DMS153 (cell line): ENCODE results near the gene AQP12B.
A peak's percentile ranks its signal among the peaks of the same experiment; 100 is the strongest.
"Not testable (repeated sequence)": the region's sequence is repeated elsewhere in the genome, so short reads cannot be mapped to it uniquely, and the experiment has no call there.

Experiments
- DNase-seq: peaks from one replicate; lab custom pipeline; 2025; lab: John Stamatoyannopoulos, UW

AQP12B gene, protein sequence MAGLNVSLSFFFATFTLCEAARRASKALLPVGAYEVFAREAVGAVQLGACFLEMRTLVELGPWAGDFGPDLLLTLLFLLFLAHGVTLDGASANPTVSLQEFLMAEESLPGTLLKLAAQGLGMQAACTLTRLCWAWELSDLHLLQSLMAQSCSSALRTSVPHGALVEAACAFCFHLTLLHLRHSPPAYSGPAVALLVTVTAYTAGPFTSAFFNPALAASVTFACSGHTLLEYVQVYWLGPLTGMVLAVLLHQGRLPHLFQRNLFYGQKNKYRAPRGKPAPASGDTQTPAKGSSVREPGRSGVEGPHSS

DNA sequence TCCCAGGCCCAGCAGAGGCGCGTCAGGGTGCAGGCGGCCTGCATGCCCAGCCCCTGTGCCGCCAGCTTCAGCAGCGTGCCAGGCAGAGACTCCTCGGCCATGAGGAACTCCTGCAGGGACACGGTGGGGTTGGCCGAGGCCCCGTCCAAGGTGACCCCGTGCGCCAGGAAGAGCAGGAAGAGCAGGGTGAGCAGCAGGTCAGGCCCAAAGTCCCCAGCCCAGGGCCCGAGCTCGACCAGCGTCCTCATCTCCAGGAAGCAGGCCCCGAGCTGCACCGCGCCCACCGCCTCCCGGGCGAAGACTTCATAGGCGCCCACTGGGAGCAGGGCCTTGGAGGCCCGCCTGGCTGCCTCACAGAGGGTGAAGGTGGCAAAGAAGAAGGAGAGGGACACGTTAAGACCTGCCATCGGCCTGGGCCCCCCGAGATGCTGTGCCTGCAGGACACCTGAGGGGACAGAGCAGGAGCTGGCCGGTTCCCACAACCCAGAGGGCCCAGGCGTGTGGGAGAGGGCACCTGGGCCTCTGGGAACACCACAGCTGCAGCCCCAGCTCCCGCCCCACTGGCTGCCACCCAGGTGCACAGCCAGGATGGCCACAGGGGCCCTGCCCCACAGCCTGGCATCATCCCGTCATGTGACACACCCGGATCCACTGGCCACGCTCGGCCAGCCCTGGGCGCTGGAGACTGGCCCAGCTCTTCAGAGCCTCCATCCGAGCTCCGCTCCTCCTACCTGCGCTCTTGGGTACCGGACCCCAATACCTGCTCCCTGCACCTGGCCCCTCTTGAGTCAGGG lies at the start of gene AQP12B:
AQP12B (minus strand) TSS at position 455 of the 794 bp plus-strand sequence; CDS start at position 407, 48 bp downstream.
- DNase-seq = not testable (repeated sequence)

DNA sequence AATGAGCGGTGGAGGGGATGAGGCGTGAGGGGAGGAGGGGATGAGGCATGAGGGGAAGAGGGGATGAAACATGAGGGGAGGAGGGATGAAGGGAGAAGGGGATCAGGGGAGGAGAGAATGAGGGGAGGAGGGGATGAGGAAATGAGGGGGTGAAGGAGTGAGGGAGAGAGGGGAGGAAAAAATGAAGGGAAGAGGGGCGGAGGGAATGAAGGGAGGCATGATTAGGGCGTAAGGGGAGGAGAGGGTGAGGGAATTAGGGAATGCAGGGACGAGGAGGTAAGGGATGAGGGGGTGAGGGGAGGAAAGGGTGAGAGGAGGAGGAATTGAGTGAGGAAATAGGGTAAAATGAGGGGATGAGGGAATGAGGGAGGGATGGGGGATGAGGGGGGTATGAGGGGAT lies 49.5 kb upstream of the AQP12B start:
- DNase-seq = no peak

DNA sequence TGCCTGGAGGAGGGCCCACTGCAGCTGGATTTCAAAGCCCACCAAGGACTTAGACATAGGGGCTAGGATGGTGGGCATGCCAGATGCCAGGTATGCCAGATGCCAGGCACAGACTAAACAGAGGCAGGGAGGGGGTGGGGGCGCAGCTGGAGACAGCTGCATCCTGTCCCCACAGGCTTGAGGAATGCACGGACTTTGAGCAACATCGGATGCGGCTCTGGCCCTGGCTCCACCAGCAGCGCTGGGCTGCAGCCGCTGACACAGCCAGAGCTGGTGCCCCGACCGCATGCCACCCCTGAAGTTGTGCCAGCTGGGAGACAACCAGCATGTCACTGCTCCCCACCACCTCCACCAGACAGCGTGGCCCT lies 48.5 kb upstream of the AQP12B start:
- DNase-seq = no peak

DNA sequence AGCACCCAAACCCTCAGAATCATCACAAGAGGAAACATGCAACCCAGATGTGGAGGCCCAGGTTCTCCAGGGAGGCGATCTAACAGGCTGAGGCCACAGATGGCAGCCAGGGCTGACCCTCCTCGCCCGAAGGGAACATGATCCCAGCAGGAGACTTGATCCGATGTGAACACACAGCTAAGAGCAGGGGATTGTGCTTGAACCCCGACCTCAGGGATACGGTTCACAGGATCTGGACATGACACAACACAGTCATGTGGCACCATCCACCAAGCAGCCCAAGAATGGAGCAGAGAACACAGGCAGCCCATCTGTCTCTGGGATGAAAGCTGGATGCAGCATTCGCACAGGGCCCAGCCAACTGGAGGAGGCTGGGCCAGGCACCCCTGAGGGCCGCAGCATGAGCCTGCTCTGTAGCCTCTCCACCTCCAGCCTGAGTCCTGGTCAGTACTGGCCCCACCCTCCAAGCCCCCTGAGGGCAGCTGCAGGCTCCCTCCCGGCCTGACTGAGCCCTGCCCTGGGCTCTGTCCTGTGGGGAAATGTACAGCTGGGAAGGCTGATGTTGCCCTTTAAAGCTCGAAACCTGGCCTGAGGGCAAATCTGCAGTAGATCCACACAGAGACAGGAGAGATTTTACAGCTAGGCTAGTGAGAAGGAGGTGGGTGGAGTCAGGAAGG lies 48.0 kb upstream of the AQP12B start:
- no peak for DNase-seq

DNA sequence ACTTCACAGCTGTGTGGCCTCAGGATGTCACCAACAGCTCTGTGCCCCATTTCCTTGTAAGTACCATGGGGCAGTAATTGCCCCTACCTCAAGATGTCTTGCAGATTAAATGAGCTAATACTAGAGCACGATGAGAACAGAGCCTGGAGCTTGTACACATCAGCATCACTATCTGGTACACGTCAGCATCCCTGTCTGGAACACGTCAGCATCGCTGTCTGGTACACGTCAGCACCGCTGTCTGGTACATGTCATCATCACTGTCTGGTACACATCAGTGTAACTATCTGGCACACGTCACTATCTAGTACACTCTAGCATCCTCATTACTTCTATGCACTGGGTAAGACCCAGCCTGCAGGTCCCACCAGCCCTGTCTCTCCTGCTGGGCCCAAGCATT lies 46.1 kb upstream of the AQP12B start:
- no peak for DNase-seq

DNA sequence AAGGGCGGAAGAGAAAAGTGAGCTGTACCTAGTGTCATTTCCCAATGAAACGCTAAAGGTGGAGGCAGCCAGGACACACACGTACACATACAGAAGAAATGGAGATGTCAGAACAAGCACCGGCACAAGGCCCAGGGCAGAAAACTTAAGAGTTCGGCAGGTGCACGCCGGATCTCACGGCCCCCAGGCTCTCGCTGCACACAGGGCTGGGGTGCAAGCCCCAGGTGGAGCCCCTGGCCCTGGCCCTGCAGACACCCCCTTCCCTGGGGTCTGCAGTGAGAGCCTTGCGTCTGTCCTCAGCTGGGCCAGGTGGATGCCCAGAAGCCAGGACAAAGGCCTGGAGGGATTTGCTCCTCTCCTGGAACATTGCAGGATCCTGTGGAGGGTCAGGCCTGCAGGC lies 45.7 kb upstream of the AQP12B start:
- no peak for DNase-seq

DNA sequence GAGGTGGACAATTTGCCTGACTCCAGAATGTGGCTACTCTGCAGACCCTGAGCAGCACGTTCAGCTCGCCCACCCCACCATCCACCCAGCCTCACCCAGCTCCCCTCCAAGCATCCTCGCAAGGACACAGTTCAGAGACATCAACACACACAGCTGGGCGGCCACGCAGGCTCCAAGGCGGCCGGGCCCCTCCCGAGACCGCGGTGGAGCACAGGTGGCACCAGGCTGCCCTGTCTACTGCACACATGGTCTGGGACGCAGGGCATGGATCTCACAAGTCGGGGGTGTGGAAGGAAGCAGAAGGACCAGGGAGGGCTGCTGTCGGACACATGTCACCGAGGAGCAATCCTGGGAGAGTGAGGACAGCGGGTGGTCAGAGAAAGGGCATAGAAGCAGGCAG lies 45.2 kb upstream of the AQP12B start:
- DNase-seq = no peak

DNA sequence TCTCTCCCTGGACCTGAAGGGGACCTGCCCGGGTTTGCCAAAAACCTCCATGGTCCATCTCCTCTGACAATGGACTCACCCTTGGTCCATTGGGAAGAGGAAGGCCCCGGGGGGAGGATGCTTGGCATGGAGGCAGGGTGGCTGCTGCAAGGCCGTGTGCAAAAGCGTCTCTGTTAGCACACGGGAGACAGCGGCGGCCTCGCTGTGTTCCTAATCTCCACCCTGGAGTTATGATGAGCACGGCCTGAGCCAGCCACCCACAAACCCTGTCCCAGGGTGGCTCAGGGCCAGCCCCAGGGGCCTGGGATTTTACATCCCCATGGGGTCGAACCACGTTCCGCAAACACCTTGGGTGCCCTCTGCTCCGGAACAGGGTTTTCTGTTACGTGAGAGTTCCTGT lies 44.8 kb upstream of the AQP12B start:
- no peak for DNase-seq

DNA sequence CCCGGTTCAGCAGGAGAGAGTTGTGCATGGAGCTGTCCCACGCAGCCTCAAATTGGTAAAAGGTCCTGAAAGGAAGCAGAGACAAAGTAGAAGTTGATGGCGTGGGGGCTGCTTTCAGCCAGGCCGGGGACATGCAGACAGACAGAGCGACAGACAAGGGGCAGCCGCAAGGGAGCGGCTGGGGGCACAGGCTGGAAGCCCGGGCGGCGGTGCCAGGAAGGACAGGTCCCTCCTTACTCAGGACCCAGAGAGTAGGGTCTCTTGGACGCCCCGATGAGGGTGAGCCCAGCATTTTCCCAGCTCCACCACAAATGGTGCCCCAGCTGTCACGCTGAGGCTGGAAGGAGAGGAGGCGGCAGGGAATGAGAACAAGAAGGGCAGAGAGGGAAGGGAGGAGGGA lies 44.2 kb upstream of the AQP12B start:
- no peak for DNase-seq

DNA sequence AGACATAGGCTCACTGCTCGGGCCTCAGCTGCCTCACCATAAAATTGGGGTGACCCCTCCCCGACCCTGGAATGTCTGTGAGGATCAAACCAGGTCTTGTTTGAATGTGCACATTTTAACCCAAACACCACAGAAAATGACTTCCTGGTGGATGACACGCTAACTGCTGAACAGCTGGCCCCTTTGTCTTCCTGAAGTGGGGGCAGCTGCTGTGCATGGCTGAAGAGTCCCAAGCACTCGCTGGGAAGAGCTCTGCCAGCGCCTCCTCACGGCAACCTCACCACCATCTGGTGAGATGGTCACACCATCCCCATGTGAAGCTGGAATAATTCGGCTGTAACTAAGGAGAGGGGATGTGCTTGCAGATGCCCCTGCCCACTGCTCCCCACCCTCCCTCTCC lies 43.0 kb upstream of the AQP12B start:
- DNase-seq = peak; percentile 25

DNA sequence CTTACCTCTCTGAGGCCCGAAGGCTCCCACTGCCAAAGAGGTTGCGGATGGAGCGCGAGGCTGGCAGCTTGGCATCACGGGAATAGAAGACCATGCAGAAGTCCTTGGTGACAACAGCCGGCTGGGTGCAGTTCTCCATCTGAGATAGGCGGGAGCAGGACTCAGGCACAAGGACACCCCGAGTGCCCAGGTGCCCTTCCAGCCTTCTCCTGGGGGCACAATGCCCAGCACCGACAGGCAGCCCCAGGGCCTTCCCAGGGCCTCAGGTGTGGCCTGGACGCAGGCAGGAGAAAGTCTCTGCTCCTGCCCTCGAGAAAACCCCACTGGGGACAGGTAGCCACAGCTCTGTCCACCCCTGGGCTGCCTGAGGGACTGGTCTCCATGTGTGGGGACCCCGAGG lies 42.6 kb upstream of the AQP12B start:
- DNase-seq = no peak

DNA sequence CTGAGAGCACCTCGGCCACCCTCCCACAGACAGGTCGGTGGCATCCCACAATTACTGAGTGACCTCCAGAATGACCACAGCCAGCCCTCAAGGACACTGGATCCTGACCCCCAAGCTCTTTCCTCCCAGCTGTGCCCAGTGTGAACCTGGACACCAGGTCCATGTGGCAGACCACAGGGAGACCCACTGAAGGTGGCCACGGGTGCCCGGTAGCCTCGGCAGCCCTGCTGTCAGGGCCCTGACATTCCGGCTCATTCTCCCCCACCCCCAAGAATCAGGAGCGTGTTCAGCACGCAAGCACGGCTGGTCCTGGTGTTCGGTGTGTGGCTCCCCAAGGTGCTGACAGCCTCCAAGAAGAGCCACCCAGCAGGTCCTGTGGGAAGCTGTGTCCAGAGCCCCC lies 41.7 kb upstream of the AQP12B start:
- no peak for DNase-seq

DNA sequence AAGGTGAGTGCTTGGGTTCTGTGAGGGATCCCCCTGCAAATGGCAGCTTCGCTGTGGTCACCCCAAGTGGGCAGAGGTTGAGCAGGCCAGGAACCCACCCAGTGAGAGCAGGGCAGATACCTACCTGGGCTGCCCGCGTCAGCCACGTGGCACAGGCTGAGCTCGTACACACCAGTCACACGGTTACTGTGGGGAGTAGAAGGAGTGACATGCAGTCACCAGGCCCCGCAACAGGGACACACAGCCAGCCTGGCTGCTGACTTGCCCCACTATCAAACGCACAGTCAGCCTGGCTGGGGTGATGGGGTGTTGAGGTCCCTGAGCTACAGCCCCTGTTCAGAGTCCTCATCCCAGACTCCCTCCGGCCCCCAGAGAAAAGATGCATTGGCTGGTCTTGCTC lies 41.2 kb upstream of the AQP12B start:
- DNase-seq = no peak

DNA sequence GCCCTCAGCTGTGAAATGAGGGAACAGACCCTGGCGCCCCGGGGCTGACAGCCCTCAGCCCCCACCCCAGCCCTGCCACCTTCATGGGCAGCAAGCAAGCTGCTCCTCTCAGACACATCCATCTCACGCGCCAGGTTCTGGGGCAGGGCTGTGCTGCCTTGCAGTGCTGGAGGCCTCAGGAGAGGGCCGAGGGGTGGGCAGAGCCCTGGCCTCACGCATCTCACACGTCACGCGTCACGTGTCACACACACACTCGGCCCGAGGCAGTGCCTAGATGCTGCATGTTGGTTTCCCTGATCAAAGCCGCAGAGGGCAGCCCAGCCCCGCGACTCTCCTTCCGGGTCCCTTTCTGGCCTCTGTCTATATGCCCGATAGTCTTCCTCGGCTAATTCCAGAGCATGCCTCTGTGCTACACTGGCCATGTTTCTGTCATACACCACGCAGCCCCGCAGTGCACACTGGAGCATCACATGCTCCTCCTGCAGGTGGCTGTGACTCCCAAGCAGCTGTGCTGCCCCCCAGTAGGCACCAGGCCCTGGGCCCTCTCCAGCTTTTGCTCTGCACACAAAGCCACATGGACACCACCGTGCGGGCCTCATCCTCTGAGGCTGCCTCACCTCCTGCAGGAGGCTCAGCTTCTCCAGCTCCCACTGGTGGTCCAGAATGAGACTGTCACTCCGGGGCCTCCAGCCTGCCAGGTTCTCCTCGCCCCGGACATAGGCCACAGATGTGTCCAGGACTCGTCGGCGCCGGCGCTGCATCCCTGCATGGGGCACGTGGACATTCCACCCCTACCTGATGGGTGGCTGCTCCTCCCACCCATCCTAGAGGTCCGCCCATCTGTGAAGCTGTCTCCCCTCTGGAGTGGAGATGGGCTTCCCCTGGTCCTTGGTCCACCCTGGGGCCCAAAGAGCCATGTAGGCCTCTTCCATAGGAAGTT lies 40.4 kb upstream of the AQP12B start:
- no peak for DNase-seq

DNA sequence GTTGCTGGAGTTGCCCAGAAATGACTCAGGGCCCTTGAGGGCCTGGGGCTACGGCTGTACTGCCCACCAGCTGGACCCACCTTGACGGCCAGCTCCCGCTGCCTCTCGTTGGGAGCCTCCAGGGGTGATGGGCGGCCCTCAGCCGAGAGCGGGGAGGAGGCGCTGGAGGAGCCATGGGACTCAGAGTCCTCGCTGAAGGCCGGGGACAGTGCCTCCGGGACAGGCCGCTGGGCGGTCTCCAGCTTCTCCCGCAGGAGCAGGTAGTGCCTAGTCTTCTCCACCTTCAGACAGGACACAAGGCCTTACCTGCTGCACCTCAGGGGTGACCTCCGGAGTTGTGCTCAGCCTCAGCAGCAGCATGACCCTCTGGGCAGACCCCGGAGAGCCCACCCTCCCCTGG lies 39.7 kb upstream of the AQP12B start:
- DNase-seq = no peak

DNA sequence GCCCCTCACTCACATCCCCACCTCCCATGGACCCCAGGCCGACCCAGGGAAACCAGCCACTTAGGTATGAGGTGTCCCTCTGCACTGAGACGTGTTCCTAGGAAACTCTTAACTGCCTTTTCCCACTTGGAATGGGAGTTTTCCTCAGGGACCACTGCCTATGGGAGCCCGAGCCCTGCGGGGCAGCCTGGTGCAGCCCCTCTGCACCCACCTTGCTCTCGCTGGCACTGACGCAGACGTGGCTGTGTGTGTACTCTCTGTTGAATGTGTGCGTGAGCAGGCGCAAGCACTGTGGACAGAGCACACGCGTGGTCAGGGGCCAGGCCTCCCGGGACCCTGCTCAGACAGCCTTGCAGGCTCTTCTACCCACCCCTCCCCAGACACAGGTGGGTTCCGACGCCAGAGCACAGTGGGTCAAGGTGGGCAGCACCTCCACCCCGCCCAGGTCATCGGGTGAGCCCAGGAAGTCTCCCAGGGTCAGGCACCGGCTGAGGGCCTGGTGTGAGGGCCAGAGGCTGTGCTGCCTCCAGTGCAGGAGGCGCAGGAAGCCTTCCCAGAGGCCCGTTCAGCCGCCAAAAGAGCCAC lies 39.0 kb upstream of the AQP12B start:
- no peak for DNase-seq

DNA sequence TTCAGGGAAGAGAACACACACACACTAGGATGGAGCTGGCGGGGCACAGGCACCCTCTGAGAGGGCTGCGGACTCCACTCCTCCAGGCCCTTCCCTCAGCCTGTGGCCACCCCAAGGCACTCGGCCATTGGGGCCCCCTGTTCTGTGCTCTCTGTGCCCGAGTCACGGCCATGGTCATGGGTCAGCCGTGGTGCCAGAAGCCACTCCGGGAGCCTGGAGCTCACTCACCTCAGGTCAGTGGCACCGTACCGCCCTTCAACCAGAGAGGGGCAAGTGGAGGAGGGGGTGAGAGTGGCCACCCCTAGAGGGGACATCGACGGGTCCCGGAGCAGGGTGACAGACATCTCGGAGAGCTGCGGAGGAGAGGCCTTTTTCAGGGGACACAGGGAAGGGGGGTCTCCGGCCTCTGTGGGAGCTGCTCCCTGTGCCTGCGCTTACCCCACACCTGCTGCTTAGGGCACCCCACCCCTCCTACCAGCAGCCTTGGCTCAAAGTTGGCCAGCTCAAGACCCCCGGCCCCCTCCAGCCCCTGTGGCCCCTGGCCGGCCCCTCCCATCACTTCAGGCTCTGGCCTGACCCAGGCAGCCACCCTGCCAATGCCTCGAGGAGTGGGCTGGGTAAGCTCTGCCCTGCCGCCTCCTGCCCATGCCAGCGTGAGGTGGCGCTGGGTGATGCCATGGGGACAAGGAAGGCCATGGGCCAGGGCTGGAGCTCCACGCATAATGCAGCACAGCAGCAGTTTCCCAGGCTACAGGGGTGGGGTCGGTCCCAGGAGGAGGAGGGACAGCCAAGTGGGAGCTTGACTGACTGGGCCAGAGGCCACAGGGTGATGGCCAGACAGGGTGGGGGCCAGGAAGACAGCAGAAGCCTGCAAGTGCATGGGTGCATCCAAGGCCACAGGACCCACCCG lies 38.3 kb upstream of the AQP12B start:
- DNase-seq = no peak

DNA sequence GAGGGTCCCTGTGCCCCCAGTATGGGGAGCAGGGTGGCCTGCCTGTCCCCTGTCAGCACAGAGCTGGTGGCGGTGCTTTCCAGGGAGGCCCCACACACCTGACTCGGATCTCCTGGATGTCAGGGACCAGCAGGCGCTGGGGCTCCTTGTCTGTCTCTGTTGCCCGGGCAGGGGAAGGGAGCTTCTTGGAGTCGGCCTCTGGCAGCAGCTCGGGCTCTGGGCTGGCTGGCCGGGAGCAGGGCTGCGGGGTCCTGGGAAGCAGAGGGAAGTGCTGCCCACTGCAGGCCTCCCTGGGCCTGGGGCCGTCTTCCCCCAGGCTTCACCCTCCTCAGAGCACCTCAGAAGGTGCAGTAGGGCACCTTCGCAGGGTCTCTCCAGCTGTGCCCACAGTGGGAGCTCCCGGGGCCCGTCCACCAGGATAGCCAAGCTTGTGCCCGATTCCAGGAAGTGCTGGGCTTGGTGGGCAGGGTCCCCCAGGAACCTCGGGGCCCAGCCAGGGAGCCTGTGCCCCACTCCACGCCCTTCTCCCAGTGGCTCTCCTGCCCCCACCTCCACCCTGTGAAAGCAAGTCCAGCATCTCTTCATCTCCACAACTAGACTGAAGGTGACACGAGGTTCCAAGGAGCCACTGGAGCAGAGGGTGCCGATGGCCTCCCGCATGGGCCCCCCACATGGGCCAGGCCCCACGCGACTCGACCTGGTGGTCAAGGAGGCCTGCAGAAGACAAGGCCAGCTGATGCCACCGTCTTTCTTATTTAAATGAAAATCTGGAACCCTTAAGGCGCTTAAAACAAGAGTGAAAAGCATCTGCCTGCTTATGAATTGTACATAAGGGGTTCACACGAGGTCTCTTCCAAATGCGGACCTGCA lies 37.2 kb upstream of the AQP12B start:
- DNase-seq = no peak

DNA sequence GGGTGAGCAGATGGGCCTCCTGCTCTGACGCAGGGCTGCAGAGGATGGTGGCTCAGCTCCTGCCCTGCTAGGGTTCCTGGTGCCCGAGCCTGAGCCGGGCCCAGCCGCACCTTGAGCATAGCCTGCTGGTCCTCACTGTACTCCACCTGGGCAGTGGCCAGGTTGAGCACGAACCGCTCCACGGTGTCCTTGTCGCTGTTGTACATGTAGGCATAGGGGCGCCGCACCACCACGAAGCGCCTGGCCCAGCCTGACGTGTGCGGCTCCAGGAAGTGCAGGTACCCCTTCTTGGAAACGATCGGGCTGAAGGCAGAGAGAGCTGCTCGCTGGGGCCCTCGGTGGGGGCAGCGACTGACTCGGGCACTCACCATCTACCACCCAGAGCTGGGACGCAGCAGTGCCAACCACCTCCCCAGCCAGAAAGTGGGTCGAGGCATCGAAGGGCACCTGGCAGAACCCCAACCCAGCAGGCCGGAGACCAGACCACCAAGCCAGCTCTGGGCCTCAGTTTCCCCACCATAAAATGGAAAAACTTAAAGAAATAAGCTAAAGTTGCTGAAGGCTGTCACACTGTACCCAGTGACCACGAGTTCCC lies 36.3 kb upstream of the AQP12B start:
- no peak for DNase-seq
